GM12891 (cell line): Measurements from ENCODE around the gene FHL2.

ENCODE experiments used
- DNase-seq: peaks from one replicate; pipeline ENCODE4 v3.0.0; 2011; ENCODE audit warnings: low spot score; ENCODE audit not compliant: insufficient read length
- FAIRE-seq: peaks from 2 replicates; lab custom pipeline; 2011; peaks lifted over from hg19 to GRCh38; lab: Jason Lieb, UNC
- PAX5 ChIP-seq: IDR thresholded peaks from 2 replicates; pipeline ENCODE4 v1.6.1; 2011; ENCODE audit warnings: low read length, moderate library complexity, mild to moderate bottlenecking; ENCODE audit not compliant: insufficient read depth, severe bottlenecking
- POLR2A ChIP-seq: IDR thresholded peaks from 2 replicates; pipeline ENCODE4 v1.6.1; 2011; ENCODE audit warnings: low read depth, low read length, control low read depth
- POLR2AphosphoS5 ChIP-seq: IDR thresholded peaks from 2 replicates; pipeline ENCODE4 v1.6.1; 2011; ENCODE audit warnings: low read depth, low read length, control low read depth
- POU2F2 ChIP-seq: IDR thresholded peaks from 2 replicates; pipeline ENCODE4 v1.6.1; 2011; ENCODE audit warnings: low read depth, mild to moderate bottlenecking, control low read depth, low read length, moderate library complexity
- SPI1 ChIP-seq: IDR thresholded peaks from 2 replicates; pipeline ENCODE4 v1.6.1; 2011; ENCODE audit warnings: low read depth, low read length, control low read depth
- TAF1 ChIP-seq: IDR thresholded peaks from 2 replicates; pipeline ENCODE4 v1.6.1; 2011; ENCODE audit warnings: low read depth, low read length, control low read depth

The FHL2 gene

GRCh38 chr2:105422801-105423200, 23.9 kb upstream of the FHL2 start:
- FAIRE-seq = no peak
- TF ChIP-seq POU2F2 (no peak), POLR2A (no peak), SPI1 (no peak), TAF1 (no peak), PAX5 (no peak), POLR2AphosphoS5 (no peak)

DNA sequence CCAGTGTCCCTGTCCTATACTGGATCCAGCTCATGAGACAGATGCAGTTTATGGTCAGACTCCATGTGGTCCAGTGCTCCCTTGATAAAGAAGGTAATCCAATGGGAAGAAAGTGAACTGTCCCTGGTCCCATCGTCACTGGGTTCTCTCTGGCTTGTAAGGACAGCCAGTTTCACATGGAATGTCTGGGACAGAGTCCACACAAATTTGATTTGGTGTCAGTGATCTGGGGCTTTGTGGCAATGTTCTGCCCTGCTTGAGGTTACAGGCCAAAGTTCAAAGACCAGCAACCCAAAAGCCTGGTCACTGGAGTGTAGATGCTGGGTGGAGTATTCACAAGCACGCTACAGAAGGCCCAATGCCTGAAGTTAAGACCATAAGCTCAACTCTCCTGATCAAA, 22.2 kb upstream of the FHL2 start:
- no peak for FAIRE-seq

More at GRCh38 chr2:105422801-105423200, 23.9 kb upstream of the FHL2 start:
- no peak for DNase-seq

GRCh38 chr2:105418522-105418921, 19.7 kb upstream of the FHL2 start:
- no peak for DNase-seq
- FAIRE-seq = no peak
- TF ChIP-seq TAF1 = no peak
- TF ChIP-seq POU2F2 = no peak
- TF ChIP-seq POLR2AphosphoS5 = no peak
- TF ChIP-seq SPI1 = no peak
- TF ChIP-seq POLR2A = no peak
- no peak for TF ChIP-seq PAX5

More for the DNA sequence above, 22.2 kb upstream of the FHL2 start:
- DNase-seq = no peak
- TF ChIP-seq POU2F2 (no peak), POLR2A (no peak), POLR2AphosphoS5 (no peak), SPI1 (no peak), PAX5 (no peak), TAF1 (no peak)

DNA sequence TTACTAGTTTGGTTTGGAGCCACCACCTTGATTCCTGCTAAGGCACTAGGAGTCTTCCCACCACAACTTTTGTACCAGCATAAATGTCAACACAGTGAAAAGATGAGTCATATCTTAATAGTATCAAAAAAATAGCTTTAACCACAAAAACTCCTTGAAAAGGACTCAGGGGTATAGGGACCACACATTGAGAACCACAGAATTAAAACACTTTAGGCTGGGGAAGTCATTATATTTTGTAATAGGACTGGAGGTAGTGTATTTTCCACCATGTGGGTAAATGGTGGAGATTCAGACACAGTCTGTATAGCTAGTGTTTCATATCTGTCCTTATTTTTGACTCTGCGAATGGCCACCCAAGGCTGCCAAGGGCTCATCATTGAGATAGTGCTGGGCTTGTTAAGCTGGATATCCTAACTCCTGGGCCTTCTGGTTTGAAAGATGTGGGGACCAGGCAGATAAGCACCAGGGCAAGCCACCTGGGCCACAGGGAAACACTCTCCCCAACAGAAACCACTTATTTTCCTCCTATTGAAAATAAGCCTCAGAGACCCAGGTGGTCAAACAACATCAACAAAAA, 19.1 kb upstream of the FHL2 start:
- FAIRE-seq = no peak
- no peak for DNase-seq
- TF ChIP-seq PAX5 (no peak), POU2F2 (no peak)

DNA sequence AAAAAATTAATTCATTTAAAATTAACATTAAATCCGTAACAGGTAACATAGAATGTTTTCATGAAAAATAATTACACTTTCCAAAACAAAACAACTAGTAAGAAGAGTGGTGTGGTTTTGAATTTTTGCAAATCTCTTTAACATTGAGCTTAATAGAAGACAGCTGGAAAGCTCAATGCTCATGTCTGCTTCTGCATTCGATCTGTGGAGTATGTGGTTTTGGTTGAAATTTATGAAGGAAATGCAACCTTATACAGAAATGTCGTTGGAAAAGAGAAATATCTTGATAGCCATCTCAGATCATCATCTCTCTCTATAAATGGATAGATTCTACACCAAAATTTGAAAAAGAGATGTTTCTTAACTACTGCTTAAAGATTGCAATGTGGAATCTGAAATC, 17.3 kb upstream of the FHL2 start:
- FAIRE-seq = no peak
- no peak for DNase-seq

DNA sequence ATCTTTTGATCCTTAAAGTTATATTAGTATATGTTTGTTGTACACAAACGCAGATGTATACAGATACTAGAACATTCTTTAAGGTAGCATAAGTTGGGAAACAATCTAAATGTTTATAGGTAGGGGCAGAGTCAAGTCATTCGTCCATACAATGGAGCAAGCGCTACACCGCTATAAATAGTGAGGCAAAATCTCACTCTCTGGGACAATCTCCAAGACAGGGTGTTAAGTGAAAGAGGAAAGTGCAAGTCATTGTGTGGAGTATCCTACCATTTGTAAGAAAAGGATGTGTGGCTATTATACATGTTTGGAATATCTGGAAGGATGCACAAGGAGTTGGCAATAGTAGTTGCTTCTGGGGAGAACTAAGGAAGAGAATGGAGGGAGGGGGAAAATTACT, 16.2 kb upstream of the FHL2 start:
- DNase-seq = no peak
- TF ChIP-seq POLR2A = no peak
- TF ChIP-seq SPI1 = no peak
- no peak for TF ChIP-seq TAF1
- TF ChIP-seq POLR2AphosphoS5 = no peak
- no peak for TF ChIP-seq POU2F2
- TF ChIP-seq PAX5 = no peak
- FAIRE-seq = no peak

More for the DNA sequence above, 17.3 kb upstream of the FHL2 start:
- no peak for TF ChIP-seq POLR2A

DNA sequence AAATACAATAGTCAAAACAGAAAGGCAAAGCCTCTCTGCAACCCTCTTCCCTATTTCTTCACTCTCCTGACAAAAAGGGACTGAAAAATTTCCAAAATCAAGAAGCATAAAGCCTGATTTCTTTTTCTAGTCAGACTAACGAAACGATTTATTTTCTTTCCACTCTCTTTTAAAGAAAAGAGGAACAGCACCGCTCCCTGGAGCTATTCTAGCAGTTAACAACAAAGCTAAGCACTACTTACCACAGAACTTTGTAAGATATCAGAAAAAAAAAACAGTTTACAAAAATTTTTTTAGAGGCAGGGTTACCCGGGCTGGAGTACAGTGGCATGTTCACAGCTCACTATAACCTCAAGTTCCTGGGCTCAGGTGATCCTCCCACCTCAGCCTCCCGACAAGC, 14.4 kb upstream of the FHL2 start:
- FAIRE-seq = no peak
- TF ChIP-seq POU2F2 = no peak
- no peak for TF ChIP-seq POLR2A
- TF ChIP-seq POLR2AphosphoS5 = no peak
- no peak for TF ChIP-seq TAF1
- no peak for TF ChIP-seq PAX5
- no peak for TF ChIP-seq SPI1
- no peak for DNase-seq

- FAIRE-seq = no peak
- TF ChIP-seq POLR2A (no peak), SPI1 (no peak), PAX5 (no peak), TAF1 (no peak), POLR2AphosphoS5 (no peak)
- no peak for DNase-seq
These were observed 13.7 kb upstream of the FHL2 start for GRCh38 chr2:105412584-105412983.

DNA sequence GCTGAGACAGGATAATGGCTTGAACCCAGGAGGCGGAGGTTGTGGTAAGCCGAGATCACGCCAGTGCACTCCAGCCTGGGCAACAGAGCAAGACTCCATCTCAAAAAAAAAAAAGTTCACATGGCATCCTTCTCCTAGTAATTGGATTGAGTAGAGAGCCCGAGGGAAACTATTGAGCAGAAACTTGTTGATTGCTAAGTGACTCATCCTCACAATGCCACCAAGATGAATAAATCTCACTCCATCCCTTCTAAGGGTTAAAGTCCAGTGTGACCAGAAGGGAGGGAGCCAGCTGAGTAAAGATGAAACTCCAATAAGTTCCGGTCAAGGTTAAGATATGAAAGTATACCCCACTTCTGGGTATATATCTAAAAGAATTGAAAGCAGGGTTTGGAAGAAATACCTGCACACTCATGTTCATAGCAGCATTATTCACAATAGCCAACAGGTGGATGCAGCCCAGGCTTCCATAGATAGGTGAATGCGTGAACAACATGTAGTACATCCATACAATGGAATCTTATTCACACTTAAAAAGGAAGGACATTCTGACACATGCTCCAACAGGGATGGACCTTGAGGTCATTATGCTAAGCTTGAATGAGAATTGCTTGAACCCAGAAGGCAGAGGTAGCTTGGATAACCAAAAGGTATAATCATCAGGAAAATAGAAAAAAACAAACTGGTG, 13.0 kb upstream of the FHL2 start:
- no peak for DNase-seq
- no peak for FAIRE-seq
- TF ChIP-seq SPI1 = no peak
- no peak for TF ChIP-seq POLR2A
- TF ChIP-seq POU2F2 = no peak
- no peak for TF ChIP-seq PAX5
- TF ChIP-seq POLR2AphosphoS5 = no peak
- no peak for TF ChIP-seq TAF1

- TF ChIP-seq POLR2A (no peak), PAX5 (no peak), SPI1 (no peak), TAF1 (no peak), POU2F2 (no peak), POLR2AphosphoS5 (no peak)
- no peak for FAIRE-seq
- no peak for DNase-seq
These were observed 11.7 kb upstream of the FHL2 start for GRCh38 chr2:105410554-105410953.

DNA sequence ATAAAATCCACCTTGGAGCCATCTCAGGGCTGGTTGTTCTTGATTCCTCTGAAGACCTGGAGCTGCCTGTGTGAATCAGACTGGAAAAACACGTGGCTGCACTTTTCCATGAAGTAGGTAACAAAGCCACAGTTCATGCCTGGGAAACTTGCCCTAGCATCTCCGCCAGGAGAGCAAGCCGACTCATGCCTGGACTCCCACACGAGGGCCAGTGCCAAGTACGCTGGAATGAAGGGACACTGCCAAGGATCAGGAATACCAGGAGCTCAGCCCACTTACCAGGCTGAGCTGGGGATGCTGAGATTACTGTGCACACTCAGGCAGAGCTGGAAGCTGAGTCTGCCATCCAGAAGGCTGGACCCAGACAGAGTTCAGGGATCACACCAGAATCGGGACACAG, 10.9 kb upstream of the FHL2 start:
- FAIRE-seq = no peak
- DNase-seq = no peak
- TF ChIP-seq TAF1 (no peak), PAX5 (no peak), POU2F2 (no peak), POLR2AphosphoS5 (no peak), SPI1 (no peak), POLR2A (no peak)
